ENCODE data around the gene IL9.

DNA sequence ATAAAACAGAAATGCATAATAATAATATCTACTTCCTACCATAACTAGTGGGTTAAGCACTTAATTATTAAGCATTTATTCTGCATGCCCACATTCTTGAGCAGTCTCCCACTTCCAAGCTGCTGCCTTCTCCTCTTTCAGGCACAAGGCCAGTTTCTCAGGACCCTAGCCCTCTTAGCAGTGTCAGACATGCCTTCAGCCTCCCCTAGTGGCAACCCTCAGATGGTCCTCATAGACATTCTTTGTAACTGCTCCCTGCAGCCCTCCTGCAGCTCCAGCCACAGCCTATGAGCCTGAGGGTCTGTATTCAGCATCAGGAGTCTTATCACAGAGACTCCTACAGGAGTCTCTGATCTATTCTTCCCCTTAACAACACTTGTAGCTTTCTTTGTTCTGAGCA lies 3.9 kb downstream of the IL9 start:
- TF ChIP-seq TCF7L2 (IDR thresholded peaks at IDR 0.05; ENCODE audit: low read depth, low read length): no peak
- TF ChIP-seq, protein P1, sequence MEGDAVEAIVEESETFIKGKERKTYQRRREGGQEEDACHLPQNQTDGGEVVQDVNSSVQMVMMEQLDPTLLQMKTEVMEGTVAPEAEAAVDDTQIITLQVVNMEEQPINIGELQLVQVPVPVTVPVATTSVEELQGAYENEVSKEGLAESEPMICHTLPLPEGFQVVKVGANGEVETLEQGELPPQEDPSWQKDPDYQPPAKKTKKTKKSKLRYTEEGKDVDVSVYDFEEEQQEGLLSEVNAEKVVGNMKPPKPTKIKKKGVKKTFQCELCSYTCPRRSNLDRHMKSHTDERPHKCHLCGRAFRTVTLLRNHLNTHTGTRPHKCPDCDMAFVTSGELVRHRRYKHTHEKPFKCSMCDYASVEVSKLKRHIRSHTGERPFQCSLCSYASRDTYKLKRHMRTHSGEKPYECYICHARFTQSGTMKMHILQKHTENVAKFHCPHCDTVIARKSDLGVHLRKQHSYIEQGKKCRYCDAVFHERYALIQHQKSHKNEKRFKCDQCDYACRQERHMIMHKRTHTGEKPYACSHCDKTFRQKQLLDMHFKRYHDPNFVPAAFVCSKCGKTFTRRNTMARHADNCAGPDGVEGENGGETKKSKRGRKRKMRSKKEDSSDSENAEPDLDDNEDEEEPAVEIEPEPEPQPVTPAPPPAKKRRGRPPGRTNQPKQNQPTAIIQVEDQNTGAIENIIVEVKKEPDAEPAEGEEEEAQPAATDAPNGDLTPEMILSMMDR (IDR thresholded peaks at IDR 0.05): peak; percentile 34; the same call in 1 of the 2 replicates

Data from Panc1 (cell line).